Dermis microvascular lymphatic vessel endothelial cell (primary cell): ENCODE results near the gene ADM2. TPM values are rescaled to one million over a fixed set of nuclear protein-coding genes. Genes with fewer than 3 reads are reported as not detected.
"Not testable (repeated sequence)": the region's sequence is repeated elsewhere in the genome, so short reads cannot be mapped to it uniquely, and the experiment has no call there.

ENCODE experiments used
- DNase-seq, 2 donors: peaks; one replicate each; pipeline versions ENCODE4 v3.0.0 to v3.0.0-alpha.2; 2010; ENCODE audit warnings: low read depth in 2 of 2
- total RNA-seq: library from RNA; depleted of rRNA; stranded (reverse); fragments of >200 nt; gene quantifications from 2 replicates; pipeline ENCODE4 v1.2.1, GENCODE V29; 2014

The ADM2 gene
- total RNA-seq, 1 donor from 2014 or later = 0.13 TPM

DNA sequence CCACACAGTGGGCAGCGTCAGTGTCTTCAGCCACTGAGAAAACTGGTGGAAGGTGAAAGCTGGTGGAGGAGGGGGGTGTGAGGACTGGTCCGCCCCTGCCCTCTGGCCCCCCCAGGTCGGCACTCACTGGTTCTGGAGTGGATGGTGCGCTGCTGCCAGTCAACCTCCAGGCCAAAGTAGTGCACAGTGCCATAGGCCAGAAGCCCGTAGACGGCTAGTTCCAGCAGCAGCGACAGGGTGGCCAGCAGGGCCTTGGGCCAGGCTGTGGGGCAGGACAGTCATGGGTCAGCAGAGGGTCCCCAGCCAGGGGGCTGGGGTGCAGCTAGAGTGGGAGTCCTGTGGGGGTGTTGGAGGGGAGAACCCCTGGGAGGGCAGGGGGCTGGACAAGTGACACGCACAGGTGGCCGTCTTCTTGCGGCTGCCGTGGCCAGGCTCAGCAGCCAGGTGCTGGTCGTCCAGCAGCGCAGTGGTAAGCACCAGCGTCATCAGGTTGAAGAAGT, 24.0 kb downstream of the ADM2 start:
- no peak for DNase-seq

DNA sequence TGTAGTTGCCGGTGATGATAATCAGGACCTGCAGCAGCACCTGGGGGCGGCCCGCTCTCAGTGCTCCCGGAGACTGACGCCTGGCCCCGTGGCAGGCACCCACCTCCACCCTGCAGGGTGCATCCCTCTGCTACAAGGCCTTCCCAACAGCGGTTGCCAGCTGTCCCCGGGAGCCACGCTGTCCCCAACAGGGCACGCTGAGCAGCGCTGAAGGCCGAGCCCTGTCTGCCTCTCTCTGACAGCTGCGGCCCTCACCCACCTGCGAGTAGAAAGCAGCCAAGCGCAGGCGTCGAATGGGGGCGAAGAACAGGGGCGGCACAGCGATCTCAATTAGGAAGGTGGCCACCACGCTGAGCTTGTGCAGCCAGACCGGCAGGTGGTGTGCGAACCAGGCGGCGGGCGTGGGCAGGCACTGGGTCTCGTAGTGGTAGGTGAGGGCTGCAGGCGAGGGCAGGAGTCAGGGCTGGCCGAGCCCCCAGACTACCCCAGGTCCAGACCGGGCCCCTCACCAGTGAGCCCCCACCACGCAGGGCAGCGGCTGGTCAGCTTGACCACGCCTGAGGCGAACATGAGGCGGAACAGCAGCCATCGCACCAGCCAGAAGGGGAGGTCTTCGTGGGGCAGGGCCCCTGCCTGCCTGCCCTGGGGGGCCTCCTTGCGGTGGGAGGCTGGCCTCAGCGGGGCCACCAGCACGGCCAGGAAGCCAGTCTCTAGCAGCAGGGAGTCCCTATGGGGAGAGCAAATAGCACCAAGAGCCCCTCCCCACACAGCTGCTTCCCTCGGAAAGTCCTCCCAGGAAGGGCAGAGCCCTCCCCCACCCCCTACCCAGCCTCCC, 24.6 kb downstream of the ADM2 start:
- DNase-seq = no peak

DNA sequence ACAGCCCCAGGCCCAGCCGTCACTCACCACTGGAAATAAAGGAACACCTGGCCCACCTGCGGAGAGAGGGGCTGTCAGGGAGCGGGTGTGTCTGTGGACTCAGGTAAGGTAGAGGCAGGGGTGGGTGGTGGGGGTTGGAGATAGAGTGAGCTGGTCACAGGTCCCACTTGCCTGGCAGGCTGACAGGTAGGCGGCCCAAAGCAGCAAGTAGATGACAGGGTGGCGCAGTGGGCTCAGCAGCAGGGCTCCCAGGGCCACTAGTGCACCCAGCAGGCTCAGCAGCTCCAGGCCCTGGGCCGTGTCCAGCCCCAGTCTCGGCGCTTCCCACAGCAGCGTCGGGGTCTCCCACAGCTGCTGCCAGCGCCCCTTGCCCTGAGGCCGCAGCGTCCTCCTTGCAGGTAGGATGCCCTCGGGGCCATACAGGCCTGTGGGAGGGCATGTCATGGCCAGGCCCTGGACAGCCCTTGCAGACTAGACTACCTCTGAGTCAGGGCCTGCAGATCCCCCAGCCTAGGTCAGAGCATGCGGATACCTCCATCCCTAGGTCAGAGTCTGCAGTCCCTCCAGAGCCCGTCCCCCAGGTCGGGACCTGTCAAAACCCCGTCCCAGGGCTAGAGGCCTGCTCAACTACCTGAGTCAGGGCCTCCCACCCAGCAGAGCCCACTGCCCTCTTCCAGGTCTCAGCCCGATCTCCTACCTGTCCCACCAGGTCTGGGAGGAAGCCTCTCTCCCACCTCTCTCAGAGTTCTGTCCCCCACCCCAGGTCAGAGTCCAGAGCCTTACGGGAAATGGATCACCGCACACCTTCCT, 25.5 kb downstream of the ADM2 start:
- peak in 1 of 2 donors; percentile 21 for DNase-seq

DNA sequence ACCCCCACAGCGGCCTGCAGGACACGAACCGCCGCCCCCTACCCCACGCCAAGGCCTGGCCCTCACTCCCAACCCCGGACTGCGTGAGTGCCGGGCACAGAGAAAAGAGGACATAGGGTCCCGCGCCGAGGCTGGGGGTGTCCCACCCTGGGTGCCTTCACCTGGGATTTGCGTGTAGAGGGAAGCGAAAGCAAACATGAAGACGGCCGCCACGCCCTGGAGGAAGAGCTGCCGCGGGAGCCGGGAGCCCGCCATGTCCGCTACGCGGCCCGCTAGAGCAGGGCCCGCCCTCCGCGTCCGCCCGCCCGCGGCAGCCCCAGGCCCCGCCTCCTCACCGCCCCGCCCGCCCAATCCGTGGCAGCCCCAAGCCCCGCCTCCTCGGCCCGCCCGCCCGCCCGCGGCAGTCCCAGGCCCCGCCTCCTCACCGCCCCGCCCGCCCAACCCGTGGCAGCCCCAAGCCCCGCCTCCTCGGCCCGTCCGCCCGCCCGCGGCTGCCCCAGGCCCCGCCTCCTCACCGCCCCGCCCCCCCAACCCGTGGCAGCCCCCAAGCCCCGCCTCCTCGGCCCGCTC, 26.2 kb downstream of the ADM2 start, which contains the start of gene LMF2:
TSS of gene LMF2 (minus strand) at position 282 of the 570 bp plus-strand sequence. CDS start at position 255, 27 bp downstream.
- peak in 1 of 2 donors; percentile 33 for DNase-seq

- peak; percentile 93 to 97 for DNase-seq
Measured at GRCh38 chr22:50507991-50508884, 26.9 kb downstream of the ADM2 start, which contains the start of gene NCAPH2. NCAPH2 (plus strand) TSS chr22:50508224; CDS start chr22:50508338, 114 bp downstream.

DNA sequence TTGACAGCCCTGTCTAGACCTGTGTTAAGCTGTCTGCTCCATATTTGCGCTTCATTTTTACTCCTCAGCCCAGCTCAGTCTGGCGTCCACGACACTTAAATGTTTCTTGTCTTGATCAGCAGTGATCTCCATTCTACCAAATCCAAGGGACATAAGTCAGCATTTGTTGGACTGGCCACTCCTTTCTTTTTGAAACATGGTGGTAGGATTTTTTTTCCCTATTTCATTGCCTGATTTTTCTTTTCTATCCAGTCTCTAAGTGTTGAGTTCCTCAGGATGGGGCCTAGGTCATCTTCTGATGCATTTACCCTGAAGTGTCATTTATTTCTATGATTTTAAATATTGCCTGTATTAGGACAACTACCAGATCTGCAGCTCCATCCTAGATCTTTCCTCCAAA, 27.6 kb downstream of the ADM2 start:
- no peak for DNase-seq

DNA sequence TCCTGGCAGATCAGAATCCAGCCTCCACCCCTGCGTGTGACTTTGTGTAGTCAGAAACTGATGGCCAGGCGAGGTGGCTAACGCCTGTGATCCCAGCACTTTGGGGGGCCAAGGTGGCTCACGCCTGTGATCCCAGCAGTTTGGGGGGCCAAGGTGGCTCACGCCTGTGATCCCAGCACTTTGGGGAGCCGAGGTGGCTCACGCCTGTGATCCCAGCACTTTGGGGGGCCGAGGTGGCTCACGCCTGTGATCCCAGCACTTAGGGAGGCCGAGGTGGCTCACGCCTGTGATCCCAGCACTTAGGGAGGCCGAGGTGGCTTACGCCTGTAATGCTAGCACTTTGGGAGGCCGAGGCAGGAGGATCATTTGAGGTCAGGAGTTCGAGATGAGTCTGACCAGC, 31.8 kb downstream of the ADM2 start:
- DNase-seq = no peak

- no peak for DNase-seq
Measured at GRCh38 chr22:50516068-50516467, 34.7 kb downstream of the ADM2 start.

- no peak for DNase-seq
Measured at GRCh38 chr22:50516891-50517290, 35.5 kb downstream of the ADM2 start.

GRCh38 chr22:50517495-50518260, 36.3 kb downstream of the ADM2 start:
- no peak for DNase-seq

DNA sequence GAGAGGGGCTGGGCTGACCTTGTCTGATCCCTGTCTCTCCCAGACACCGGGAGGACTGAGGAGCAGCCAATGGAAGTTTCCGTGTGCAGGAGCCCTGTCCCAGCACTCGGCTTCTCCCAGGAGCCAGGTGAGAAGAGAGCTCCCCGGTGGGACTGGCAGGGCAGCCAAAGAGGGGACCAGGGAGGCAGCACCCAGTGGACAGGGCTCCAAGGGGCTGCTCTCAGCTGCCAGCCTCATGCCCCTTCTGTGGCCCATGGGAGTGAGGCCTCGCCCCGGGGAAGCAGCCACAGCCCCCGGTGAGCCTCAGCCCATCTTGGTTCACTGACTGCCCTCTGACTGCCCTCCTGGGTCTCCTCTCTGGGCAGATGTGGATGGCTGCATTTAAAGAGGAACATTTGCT, 37.3 kb downstream of the ADM2 start:
- DNase-seq = no peak

- no peak for DNase-seq
Measured at GRCh38 chr22:50519151-50519550, 37.8 kb downstream of the ADM2 start.

DNA sequence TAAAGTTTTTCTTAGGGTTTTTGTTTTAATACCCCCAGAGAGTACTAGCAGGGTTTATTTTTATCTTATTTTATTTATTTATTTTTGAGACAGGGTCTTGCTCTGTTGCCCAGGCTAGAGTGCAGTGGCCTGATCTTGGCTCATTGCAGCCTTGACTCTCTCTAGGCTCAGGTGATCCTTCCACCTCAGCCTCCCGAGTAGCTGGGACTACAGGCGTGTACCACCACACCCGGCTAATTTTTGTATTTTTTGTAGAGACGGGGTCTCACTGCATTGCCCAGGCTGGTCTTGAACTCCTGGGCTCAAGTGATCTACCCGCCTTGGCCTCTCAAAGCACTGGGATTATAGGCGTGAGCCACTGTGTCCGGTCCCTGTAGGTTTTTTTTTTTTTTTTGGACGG, 38.8 kb downstream of the ADM2 start:
- DNase-seq = not testable (repeated sequence)

DNA sequence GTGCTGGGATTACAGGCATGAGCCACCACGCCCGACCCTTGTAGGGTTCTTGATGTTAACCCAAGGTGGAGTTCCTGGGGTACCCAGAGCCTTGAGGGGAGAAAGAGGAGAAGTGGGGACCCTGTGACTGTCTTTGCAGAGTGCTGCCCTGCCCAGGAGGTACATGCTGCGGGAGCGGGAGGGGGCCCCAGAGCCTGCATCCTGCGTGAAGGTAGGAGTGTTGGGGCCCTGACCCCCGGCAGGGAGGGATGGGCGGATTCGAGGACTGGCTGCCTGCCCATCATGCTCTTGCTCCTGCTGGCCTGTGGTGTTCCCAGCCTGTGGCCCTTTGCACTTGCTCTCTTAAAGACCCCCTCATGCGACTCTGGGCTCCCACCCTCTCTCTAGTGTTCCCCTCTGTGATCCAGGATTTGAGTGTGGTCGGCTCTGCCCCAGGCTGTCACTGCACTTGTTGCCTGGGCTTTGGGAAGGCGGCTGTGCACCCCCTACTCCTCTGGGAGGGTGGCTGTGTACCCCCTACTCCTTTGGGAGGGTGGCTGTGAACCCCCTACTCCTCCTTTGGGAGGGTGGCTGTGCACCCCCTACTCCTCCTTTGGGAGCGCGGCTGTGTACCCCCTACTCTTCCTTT, 39.6 kb downstream of the ADM2 start:
- DNase-seq = no peak

DNA sequence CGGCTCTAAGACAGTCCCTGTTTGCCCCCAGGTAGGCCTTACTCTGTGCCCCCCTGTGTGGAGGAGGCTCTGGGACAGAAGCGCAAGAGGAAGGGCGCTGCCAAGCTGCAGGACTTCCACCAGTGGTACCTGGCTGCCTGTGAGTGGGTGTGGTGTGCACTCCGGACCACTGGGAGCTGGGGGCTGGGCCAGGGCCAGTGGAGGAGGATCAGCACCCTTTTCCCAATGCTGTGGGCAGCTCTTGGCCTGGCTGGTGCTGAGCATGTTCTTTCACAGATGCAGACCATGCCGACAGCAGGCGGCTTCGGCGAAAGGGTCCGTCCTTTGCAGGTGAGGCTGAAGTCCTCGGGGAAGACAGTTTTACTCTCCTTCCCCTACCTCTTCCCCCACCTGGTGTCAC, 40.4 kb downstream of the ADM2 start:
- DNase-seq = no peak

DNA sequence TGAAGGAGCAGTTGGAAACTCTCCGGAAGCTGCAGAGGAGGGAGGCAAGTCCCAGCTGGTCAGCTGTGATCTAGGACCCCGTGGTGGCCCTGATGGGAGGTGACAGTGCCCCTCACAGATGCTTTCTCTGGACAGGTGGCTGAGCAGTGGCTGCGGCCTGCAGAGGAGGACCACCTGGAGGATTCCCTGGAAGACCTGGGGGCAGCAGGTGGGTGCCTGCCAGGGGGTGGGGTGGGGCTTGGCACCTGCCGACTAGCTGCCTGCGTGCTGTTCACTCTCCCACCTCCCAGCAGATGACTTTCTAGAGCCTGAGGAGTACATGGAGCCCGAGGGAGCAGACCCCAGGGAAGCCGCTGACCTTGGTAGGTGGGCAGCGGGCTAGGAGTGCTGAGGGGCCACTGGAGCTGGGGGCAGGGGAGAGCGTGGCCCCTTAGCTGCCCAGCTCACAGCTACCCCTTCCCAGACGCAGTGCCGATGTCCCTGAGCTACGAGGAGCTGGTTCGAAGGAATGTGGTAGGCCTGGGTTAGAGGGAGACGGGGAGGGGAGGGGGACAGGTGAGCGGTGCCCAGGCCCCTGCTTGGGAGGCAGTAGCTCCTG, 41.0 kb downstream of the ADM2 start:
- DNase-seq = no peak

DNA sequence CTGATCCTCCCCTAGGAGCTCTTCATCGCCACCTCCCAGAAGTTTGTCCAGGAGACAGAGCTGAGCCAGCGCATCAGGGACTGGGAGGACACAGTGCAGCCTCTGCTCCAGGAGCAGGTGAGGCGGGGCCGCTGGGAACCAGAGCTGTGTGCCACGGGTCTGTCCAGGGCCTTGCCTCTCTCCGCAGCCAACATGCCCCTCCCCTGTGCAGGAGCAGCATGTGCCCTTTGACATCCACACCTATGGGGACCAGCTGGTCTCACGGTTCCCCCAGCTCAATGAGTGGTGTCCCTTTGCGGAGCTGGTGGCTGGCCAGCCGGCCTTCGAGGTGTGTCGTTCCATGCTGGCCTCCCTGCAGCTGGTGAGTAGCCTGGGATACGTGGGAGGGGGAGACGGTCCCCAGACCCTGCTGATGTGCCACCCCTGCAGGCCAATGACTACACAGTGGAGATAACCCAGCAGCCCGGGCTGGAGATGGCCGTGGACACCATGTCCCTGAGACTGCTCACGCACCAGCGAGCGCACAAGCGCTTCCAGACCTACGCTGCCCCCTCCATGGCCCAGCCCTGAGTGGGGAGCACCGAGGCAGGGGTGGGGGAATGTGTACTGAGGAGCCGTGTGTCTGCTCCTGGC, 41.6 kb downstream of the ADM2 start:
- DNase-seq = no peak

- DNase-seq = no peak
Measured at GRCh38 chr22:50523458-50523805, 42.1 kb downstream of the ADM2 start.
